HG03342 (cell line): ENCODE results near the gene DERA.
"Not testable (repeated sequence)": the region's sequence is repeated elsewhere in the genome, so short reads cannot be mapped to it uniquely, and the experiment has no call there.

Experiments
- ATAC-seq: cut with Tn5 transposase; IDR thresholded peaks from one replicate; pipeline ENCODE4 v1.9.1; 2021; ENCODE audit warnings: mild to moderate bottlenecking, moderate library complexity; ENCODE audit not compliant: unreplicated experiment

Gene DERA

GRCh38 chr12:15899282-15899870 lies 11.8 kb upstream of the DERA start:
- no peak for ATAC-seq

GRCh38 chr12:15904378-15904920 lies 6.7 kb upstream of the DERA start:
- ATAC-seq = no peak

- ATAC-seq = no peak
Measured at GRCh38 chr12:15910468-15910863, 666 bp upstream of the DERA start.

- not testable (repeated sequence) for ATAC-seq
Measured at GRCh38 chr12:15911931-15912330, 799 bp downstream of the DERA start.

- not testable (repeated sequence) for ATAC-seq
Measured at GRCh38 chr12:15914131-15914530, 3.0 kb downstream of the DERA start.

- ATAC-seq = no peak
Measured at GRCh38 chr12:15918066-15918465, 6.9 kb downstream of the DERA start.

GRCh38 chr12:15919418-15919817 lies 8.3 kb downstream of the DERA start:
- ATAC-seq = no peak

GRCh38 chr12:15924956-15925355 lies 13.8 kb downstream of the DERA start:
- no peak for ATAC-seq

- ATAC-seq = no peak
Measured at GRCh38 chr12:15928346-15928745, 17.2 kb downstream of the DERA start.

GRCh38 chr12:15928870-15929571 lies 17.9 kb downstream of the DERA start:
- no peak for ATAC-seq

- ATAC-seq = peak; percentile 77
Measured at GRCh38 chr12:15931590-15932053, 20.5 kb downstream of the DERA start.

GRCh38 chr12:15932327-15932726 lies 21.2 kb downstream of the DERA start:
- ATAC-seq = no peak

- ATAC-seq = no peak
Measured at GRCh38 chr12:15932971-15933370, 21.8 kb downstream of the DERA start.

GRCh38 chr12:15933751-15934150 lies 22.6 kb downstream of the DERA start:
- no peak for ATAC-seq

GRCh38 chr12:15936751-15937150 lies 25.6 kb downstream of the DERA start:
- no peak for ATAC-seq

- ATAC-seq = no peak
Measured at GRCh38 chr12:15937902-15938301, 26.8 kb downstream of the DERA start.

GRCh38 chr12:15939111-15939510 lies 28.0 kb downstream of the DERA start:
- no peak for ATAC-seq

- no peak for ATAC-seq
Measured at GRCh38 chr12:15942475-15942874, 31.3 kb downstream of the DERA start.

GRCh38 chr12:15943519-15943918 lies 32.4 kb downstream of the DERA start:
- ATAC-seq = not testable (repeated sequence)

GRCh38 chr12:15948461-15948860 lies 37.3 kb downstream of the DERA start:
- ATAC-seq = not testable (repeated sequence)

GRCh38 chr12:15955281-15955680 lies 44.1 kb downstream of the DERA start:
- no peak for ATAC-seq

- ATAC-seq = no peak
Measured at GRCh38 chr12:15956010-15956409, 44.9 kb downstream of the DERA start.
